HepG2 (cell line): ENCODE data around the gene HACE1.

Source experiments
- ARID3A ChIP-seq: IDR thresholded peaks from 2 replicates; pipeline ENCODE4 v1.6.1; 2012; ENCODE audit warnings: low read depth, low read length, improper control_type of control experiment
- CTCF ChIP-seq: sonication (generic); formaldehyde crosslinking; IDR thresholded peaks from 2 replicates; pipeline ENCODE4 v1.5.0; 2020; ENCODE audit warnings: mild to moderate bottlenecking, missing genetic modification reagents, moderate library complexity
- ELF4 ChIP-seq: sonication (generic); formaldehyde crosslinking; IDR thresholded peaks from 2 replicates; pipeline ENCODE4 v1.5.0; 2020; ENCODE audit warnings: missing genetic modification reagents, mild to moderate bottlenecking, moderate library complexity, borderline replicate concordance
- HNRNPLL ChIP-seq: fragments of 200-400 bp; formaldehyde crosslinking; IDR thresholded peaks from 2 replicates; pipeline ENCODE4 v1.6.1; 2017; ENCODE audit warnings: mild to moderate bottlenecking, low read depth, low read length; ENCODE audit not compliant: poor library complexity, severe bottlenecking
- NFIC ChIP-seq: IDR thresholded peaks from 2 replicates; pipeline ENCODE4 v1.6.1; 2012; ENCODE audit warnings: mild to moderate bottlenecking, low read length, inconsistent platforms
- PBX3 ChIP-seq: sonication (generic); formaldehyde crosslinking; IDR thresholded peaks from 2 replicates; pipeline ENCODE4 v1.8.1; 2023; ENCODE audit warnings: missing genetic modification reagents, inconsistent platforms, borderline replicate concordance
- POLR2AphosphoS2 ChIP-seq: IDR thresholded peaks from 2 replicates; pipeline ENCODE4 v1.6.1; 2011; ENCODE audit warnings: low read depth, low read length, improper control_type of control experiment
- TFE3 ChIP-seq: IDR thresholded peaks from 2 replicates; pipeline ENCODE4 v1.6.1; 2016
- USF2 ChIP-seq, 2 experiments: sonication (generic) in 1 of 2; formaldehyde crosslinking in 1 of 2; IDR thresholded peaks; 2 replicates each; pipeline versions ENCODE4 v1.5.1 to v1.6.1; 2011 to 2020; ENCODE audit warnings: borderline replicate concordance in 1 of 2, low read depth in 1 of 2, low read length in 1 of 2, mild to moderate bottlenecking in 1 of 2, missing genetic modification reagents in 1 of 2, moderate library complexity in 1 of 2
- ZKSCAN8 ChIP-seq: IDR thresholded peaks from 2 replicates; pipeline ENCODE4 v1.6.1; 2016; ENCODE audit warnings: borderline replicate concordance, missing genetic modification reagents, missing compliant biosample characterization
- ZMAT5 ChIP-seq: sonication (generic); formaldehyde crosslinking; IDR thresholded peaks from 2 replicates; pipeline ENCODE4 v1.5.0; 2020; ENCODE audit warnings: mild to moderate bottlenecking, low read depth, missing genetic modification reagents, borderline replicate concordance
- ZNF446 ChIP-seq: sonication (generic); formaldehyde crosslinking; IDR thresholded peaks from 2 replicates; pipeline ENCODE4 v1.5.0; 2020; ENCODE audit warnings: mild to moderate bottlenecking, missing genetic modification reagents
- ZNF629 ChIP-seq: sonication (generic); formaldehyde crosslinking; conservative IDR thresholded peaks from 2 replicates; pipeline ENCODE4 v1.5.0; 2020; ENCODE audit warnings: missing genetic modification reagents

GRCh38 chr6:104700371-104701185, 159.1 kb downstream of the HACE1 start:
- TF ChIP-seq NFIC, result no peak
- no peak for TF ChIP-seq ELF4 (CRISPR knock-in tag)
- TF ChIP-seq USF2 (IDR thresholded peaks at IDR 0.05; ENCODE audit: low read depth, low read length), result no peak
- no peak for TF ChIP-seq USF2 (CRISPR knock-in tag; IDR thresholded peaks at IDR 0.05; ENCODE audit: borderline replicate concordance)
- TF ChIP-seq ZKSCAN8 (CRISPR knock-in tag), result no peak
- TF ChIP-seq ZNF629 (CRISPR knock-in tag), result no peak
- no peak for TF ChIP-seq ZNF446
- TF ChIP-seq POLR2AphosphoS2, result no peak
- no peak for TF ChIP-seq TFE3 (CRISPR knock-in tag)
- no peak for TF ChIP-seq CTCF (CRISPR knock-in tag)
- TF ChIP-seq PBX3 (CRISPR knock-in tag), result no peak
- TF ChIP-seq ARID3A, result no peak
- no peak for TF ChIP-seq ZMAT5 (CRISPR knock-in tag)
- no peak for TF ChIP-seq HNRNPLL
